ENCODE data around the gene ZNF627. TPM values are rescaled to one million over a fixed set of nuclear protein-coding genes. Genes with fewer than 3 reads are reported as not detected.
"Not testable (repeated sequence)": the region's sequence is repeated elsewhere in the genome, so short reads cannot be mapped to it uniquely, and the experiment has no call there.

Gene ZNF627
- total RNA-seq, 1 donor from 2014 or later = 17.3 TPM

DNA sequence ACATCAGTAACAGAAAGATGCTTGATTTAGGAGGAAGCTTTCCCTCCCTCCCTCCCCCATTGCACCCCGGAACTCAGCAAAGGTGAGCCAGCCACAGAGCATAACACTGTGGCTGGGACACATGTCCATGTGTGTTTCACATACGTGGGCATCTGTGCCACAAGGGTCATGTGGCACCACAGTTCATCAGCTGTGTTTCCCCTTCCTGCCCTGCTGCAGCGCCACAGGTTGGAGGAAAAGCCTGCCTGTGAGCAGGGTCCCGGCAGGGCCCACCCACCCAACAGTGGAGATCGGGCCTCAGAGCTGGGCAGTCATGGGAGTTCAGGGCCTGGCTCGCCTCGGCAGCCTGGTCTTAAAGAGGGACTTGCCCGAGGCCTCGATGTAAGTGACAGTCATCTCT, 22.6 kb upstream of the ZNF627 start:
- no peak for DNase-seq (ENCODE audit: low read depth in 2 of 2)

DNA sequence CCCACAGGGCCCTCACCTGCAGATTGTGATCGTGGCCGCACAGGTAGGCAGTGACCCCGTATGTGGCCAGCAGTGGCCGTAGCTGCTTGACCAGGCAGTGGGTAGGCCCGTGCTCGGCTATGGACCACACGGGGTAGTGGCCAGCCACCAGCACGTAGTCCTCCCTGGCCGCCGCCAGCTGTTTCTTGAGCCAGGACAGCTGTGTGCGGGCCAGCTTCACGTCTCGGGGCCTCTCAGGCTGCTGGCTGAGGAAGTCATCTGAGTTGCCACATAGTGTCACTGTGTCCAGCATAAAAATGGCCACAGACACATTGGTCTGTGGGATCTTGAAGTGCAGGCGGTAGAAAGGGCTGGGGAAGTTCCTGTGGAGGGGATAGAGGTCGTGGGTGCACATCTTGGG, 21.1 kb upstream of the ZNF627 start:
- DNase-seq (ENCODE audit: low read depth in 2 of 2) = no peak

DNA sequence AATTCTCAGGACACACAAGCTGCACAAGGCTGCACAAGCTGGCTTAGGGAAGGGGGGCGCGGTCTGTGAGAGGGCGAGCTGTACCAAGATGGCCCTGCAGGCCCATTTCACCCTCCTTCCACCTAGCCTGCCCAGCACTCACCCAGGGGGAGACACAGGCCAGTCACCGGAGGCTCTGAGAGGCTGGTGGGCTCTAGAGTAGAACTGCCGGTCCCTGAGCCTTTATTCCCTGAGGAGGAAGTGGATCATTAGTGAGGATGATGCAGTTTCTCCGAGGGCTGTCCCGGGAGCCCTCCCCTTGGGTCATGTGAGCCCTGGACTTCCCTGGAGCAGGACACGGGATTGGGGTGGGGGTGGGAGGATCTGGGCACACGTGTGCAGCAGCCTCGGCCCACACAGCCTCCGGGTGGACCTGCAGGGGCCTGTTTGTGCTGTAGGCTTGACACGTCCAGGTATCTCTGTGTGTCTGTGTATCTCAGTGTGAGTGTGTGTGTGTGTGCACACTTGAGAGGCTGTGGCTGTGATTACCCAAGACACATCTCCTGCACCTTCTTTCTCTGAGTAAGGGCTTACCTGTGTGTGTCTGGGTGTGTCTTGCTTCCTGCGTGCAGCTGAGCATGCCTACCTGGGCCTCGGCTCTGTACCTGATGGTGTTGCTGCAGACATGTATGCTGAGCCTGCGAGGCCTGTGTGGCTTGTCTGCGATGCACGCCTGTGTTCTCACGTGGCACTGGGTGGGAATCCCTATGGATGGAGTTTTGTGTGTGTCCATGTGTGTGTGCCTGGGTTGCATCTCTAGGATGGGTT, 19.6 kb upstream of the ZNF627 start, which contains the start of gene ACP5:
ACP5 (minus strand) TSS at position 195 of the 807 bp plus-strand sequence. CDS start 328 bp downstream, outside the sequence.
- DNase-seq (ENCODE audit: low read depth in 2 of 2) = no peak

DNA sequence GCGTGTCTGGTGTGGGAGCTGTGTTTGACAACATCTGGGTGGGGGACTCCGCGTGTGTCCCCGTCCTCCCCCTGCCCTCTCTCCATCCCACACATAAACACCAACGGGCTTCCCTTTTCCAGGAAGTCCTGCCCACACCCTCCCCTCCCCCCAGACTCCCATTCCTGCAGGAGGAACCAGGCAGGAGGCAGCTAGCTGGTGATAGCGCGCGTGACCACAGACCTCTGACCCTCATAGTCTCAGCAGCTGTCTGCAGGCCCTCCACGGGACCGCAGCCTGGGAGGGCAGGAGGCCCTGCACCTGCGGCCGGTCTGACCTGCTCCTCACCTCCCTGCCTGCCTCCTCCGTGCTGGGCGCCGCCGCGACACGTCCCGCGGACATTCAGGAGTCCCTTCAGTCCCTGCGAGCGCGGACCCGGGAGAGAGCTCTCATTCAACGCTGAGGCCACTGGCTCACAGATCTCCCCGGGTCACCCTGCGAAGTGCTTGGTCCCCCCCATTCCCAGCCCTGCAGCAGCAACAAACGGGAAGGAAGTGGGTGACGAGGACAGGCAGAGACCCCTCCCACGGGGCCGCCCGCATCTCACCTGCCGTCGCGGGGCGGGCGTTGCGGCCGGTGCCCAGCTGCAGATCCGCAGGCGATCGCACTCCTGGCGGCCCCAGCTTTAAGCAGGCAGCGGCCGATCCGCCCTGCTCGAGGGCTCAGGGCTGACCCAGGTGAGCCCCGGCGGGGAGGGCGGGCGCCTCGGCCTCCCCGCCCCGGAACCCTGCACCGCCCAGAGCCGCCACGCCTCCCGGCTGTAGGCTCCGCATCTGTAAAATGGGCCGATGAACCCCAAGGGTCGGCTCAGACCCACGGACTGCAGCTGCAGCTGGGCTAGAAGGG, 18.8 kb upstream of the ZNF627 start:
- DNase-seq (ENCODE audit: low read depth in 2 of 2) = peak in 1 of 2 donors; percentile 21

DNA sequence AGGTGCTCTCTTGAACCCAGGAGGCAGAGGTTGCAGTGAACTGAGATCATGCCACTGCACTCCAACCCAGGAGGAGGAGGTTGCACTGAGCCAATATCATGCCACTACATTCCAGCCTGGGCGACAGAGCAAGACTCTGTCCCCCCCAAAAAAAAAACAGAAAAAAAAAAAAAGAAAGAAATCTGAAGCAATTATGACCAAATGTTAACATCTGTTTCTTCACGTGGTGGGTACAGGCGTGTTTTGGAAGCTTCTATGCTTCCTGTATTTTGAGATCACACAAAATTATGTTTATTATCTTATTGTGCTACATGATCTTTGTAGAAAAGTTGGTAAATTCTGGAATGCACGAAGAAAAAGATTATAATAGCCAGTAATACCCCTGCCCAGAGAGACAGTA, 17.2 kb upstream of the ZNF627 start:
- DNase-seq (ENCODE audit: low read depth in 2 of 2) = no peak

DNA sequence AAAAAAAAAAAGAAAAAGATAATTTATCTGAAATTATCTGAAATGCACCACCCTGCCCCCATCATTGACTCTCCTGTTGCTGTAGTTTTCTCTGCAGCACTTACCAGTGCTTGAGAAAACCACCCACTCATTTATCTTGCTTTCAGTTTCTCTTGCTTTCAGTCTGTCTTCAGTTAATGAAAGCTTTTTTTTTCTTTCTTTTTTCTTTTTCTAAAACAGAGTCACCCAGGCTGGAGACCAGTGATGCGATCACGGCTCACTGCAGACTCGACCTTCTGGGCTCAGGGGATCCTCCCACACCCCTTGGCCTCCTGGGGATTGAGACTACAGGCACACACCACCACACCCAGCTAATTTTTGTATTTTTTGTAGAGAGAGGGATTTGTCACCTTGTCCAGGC, 15.5 kb upstream of the ZNF627 start:
- DNase-seq (ENCODE audit: low read depth in 2 of 2) = no peak

DNA sequence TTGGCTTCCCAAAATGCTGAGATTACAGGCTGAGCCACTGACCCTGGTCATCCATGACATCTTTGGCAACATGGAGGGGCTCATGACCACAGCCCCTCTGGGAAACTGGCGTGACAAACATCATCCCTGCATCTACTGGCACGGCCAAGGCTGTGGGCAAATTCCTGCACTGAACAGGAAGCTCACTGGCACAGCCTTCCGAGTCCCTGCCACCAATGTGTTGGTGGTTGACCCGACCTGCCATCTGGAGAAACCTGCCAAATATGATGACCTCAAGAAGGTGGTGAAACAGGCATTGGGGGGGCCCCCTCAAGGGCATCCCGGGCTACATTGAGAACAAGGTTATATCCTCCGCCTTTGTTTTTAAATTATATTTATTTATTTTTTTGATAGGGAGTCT, 11.0 kb upstream of the ZNF627 start:
- no peak for DNase-seq (ENCODE audit: low read depth in 2 of 2)

DNA sequence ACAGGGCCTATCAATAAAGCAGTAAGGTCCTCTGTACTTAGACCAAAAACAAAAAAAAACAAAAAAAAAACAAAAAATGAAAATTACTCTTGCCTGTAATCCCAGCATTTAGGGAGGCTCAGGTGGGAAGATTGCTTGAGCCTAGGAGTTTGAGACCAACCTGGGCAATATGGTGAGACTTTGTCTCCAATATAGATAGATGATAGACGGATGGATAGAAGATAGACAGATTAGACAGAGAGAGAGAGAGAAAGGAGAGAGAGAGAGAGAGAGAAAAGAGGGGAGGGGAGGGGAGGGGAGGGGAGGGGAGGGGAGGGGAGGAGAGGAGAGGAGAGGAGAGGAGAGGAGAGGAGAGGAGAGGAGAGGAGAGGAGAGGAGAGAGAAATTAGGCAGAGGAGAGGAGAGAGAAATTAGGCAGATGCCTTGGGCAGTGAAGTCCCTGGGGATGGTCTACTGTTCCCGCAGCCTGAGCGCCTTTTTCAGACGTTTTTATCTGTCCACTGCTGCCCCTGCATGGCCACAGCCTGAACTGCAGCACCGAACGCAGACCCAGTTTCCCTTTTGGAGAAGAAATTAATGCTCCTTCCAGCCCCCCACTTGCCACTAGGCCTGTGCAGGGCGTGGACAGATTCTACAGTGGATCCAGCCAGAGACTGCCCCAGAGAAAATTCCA, 9.8 kb upstream of the ZNF627 start:
- DNase-seq (ENCODE audit: low read depth in 2 of 2) = peak; percentile 24 to 63

DNA sequence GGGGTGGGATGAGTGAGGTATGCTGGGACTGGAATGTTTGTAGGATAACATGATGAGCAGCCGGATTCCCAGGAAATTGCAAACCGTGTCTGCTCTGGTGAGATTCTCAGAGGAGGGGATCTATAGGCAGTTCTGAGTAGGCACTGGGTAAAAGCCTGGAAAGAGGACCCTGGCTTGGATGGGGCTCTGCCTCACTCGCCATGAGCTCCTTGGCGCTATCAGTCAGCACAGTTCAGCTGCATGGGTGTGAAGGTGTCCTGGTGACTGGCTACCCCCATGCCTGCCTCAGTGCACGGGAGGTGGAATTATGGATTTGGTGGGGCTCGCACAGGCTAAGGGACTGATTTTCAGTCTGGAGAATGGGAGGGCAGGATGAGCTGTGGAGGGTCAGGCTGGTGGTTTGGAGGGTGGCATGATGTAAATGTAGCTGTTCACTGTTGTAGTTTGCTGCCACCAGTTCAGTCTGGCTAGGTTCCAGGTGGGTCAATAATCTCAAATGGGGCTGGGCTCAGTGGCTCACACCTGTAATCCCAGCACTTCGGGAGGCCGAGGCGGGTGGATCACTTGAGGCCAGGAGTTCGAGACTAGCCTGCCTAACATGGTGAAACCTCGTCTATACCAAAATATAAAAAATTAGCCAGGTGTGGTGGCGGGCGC, 9.2 kb upstream of the ZNF627 start:
- DNase-seq (ENCODE audit: low read depth in 2 of 2) = no peak

DNA sequence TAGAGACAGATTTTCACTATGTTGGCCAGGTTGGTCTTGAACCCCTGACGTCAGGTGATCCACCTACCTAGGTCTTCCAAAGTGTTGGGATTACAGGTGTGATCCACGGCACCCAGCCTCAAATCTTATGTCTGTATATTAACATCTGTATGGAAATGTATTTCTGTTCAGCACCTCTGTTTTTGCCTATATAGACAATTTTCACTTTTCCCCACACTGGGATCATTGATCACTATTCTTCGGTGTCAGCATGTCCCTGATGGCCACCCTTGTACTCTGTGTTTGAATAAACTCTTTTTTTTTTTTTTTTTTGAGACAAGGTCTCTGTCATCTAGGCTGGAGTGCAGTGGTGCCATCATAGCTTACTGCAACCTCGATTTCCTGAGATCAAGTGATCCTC, 3.2 kb upstream of the ZNF627 start:
- DNase-seq (ENCODE audit: low read depth in 2 of 2) = no peak

DNA sequence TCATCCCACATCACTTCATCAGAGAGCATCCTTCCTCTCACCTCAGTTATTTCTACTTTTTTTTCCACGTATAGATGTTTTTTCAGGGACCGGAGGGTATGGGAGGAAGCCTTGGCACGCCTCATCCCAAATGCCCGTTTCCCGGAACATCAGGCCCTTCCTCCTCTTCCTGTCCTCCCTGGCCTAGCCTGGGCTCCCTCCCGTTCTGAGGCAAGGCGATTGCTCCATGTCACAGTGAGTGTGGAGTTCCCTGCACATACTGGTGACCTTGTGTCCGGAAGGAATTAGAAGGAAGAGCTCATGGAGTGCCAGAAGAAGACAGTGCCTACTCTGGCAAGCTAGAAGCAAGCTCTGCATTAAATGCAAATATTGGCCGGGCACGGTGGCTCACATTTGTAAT, 1.1 kb upstream of the ZNF627 start:
- DNase-seq (ENCODE audit: low read depth in 2 of 2) = no peak

DNA sequence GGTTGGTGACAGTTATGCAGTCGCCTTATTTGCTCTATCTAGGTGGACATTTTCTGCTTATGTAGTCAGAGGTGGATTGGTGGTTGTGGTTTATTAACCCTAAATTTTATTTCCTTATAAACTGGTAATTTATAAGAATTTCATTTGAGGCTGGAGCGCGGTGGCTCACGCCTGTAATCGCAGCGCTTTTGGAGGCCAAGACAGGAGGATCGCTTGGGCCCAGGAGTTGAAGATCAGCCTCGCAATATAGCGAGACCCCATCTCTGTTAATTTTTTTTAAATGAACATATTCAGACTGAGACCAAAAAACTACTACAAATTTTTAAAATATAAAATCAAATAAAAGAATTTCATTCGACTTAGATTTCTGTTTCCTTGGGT, 810 bp downstream of the ZNF627 start:
- DNase-seq (ENCODE audit: low read depth in 2 of 2) = no peak

DNA sequence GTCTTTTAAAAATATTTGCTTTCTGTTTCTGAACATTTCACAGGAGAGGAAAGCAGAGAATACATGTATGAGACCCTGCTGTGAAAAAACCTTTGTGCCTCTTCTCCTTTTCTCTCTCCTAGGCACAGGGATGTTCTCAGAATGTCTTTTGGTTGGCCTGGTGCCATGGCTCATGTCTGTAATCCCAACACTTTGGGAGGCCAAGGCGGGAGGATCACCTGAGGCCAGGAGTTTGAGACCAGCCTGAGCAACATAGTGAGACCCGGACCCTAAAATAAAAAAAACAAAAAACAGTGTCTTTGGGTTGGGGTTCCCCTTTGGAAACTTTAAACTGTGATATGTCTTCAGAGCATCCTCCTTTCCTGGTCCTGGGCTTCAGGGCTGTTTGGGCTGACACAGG, 1.5 kb downstream of the ZNF627 start:
- no peak for DNase-seq (ENCODE audit: low read depth in 2 of 2)

DNA sequence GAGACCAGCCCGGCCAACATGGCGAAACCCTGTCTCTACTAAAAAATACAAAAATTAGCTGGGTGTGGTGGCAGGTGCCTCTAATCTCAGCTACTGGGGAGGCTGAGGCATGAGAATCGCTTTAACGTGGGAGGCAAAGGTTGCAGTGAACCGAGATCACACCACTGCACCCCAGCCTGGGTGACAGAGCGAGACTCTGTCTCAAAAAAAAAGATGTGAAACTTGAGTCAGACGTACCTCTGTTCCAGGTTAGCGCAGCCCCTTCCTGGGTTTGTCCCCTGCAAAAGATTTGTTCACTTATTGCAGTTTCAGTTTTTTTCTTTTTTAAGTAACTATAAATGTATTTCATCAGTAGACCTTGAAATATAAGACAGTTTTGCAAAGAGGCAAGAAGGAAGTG, 2.4 kb downstream of the ZNF627 start:
- not testable (repeated sequence) for DNase-seq (ENCODE audit: low read depth in 2 of 2)

DNA sequence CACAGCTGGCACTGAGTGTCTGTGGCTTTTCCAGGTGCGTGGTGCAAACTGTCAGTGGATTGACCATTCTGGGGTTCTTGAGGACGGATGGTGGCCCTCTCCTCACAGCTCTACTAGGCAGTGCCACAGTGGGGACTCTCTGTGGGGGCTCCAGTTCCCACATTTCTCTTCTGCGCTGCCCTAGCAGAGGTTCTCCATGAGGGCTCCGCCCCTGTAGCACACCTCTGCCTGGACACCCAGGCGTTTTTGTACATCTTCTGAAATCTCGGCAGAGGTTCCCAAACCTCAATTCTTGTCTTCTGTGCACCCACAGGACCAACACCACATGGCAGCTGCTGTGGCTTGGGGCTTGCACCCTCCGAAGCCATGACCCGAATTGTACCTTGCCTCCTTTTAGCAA, 9.2 kb downstream of the ZNF627 start:
- DNase-seq (ENCODE audit: low read depth in 2 of 2) = no peak

DNA sequence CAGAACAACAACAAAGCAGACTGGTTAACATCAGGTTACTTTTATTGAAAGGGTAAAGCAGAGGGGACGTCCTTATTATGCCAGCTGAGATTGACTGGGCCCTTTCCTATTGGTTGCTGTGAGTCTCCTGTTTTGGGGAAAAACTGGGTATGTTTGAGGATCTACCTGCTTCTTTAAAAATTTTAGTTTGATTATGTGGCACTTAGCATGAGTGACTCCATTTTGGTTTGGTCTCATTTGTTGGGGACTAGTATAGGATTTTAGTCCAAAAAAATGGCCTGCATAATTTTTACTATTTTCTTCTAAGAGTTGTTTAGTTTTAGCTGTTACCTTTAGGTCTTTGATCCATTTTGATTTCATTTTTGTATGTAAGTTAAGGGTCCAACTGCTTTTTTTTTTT, 14.4 kb downstream of the ZNF627 start:
- DNase-seq (ENCODE audit: low read depth in 2 of 2) = no peak

DNA sequence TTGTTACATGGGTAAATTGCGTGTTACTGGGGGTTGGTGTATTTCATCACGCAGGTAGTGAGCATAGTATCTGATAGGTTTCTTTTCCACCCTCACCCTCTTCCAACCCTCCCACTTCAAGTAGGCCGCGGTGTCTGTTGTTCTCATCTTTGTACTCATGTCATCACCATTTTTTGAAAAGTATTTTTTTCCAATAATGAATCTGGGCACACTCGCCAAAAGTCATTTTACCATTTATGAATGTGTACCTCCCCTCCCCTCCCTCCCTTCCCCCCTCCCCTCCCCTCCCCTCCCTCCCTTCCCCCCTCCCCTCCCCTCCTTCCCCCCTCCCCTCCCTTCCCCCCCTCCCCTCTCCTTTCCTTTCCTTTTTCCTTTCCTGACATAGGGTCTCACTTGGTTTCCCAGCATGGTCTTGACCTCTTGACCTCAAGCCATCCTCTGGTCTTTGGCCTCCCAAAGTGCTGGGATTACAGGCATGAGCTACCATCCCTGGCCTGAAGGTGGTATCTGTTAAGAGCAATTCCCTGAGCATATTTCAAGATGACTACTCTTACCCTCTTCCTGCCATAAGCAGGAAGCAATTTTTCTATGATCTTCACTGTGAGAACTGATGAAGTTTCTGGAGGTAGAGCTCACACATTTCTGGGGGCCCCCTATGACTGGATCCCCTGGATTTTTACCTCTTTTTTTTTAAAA, 15.7 kb downstream of the ZNF627 start:
- no peak for DNase-seq (ENCODE audit: low read depth in 2 of 2)

DNA sequence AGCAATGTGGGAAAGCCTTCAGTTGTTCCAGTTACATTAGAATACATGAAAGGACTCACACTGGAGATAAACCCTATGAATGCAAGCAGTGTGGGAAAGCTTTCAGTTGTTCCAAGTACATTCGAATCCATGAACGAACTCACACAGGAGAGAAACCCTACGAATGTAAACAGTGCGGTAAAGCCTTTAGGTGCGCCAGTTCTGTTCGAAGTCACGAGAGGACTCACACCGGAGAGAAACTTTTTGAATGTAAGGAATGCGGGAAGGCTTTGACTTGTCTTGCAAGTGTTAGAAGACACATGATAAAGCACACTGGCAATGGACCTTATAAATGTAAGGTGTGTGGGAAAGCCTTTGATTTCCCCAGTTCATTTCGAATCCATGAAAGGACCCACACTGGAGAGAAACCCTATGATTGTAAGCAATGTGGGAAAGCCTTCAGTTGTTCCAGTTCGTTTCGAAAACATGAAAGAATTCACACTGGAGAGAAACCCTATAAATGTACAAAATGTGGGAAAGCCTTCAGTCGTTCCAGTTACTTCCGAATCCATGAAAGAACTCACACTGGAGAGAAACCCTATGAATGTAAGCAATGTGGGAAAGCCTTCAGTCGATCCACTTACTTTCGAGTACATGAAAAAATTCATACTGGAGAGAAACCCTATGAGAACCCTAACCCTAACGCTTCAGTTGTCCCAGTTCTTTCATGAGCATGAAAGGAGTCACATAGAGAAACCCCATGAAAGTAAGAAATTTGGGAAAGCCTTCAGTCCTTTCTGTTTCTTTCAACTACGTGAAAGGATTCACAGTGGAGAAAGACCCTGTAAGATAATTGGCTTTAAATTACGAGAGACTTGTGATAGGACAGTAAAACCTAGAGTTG, 20.1 kb downstream of the ZNF627 start:
- no peak for DNase-seq (ENCODE audit: low read depth in 2 of 2)

DNA sequence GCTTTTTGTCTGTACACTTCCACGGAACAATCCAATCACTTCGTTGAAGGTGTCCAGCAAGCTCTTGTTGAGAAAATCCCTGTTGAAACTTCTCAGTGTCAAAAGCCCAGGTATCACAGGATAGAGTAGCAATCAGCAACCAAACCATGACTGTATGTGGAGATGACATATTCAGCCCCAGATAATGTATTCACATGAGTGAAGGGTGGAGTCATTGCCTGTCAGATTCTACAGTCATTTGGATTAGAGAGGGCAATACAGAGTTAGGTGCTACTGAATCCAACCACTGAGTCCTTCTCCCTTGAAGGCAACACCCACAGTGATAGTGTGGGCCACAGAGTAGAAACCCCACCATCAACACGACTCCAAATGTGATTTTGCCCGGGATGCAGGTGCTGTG, 23.3 kb downstream of the ZNF627 start:
- DNase-seq (ENCODE audit: low read depth in 2 of 2) = no peak

DNA sequence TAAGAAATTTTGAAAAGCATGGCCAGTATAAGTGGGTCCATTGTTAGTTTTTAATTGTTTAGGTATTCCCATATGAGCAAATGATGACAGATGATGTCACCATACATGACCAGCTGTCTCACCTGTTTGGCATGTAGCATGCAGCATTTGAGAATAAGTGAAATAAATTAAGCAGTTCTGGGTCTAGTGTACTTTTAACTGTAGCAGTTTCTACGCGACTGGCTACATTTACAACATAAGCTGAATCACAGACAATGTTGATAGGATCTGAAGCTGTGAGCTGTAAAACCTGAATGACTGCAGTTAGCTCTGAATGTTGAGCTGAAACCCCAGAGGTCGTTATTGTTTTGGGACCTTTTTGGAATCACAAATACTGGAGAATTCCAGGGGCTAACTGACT, 25.1 kb downstream of the ZNF627 start:
- not testable (repeated sequence) for DNase-seq (ENCODE audit: low read depth in 2 of 2)

All from dermis microvascular lymphatic vessel endothelial cell (primary cell).